Measurements from ENCODE around the gene CCL8.

Gene CCL8

DNA sequence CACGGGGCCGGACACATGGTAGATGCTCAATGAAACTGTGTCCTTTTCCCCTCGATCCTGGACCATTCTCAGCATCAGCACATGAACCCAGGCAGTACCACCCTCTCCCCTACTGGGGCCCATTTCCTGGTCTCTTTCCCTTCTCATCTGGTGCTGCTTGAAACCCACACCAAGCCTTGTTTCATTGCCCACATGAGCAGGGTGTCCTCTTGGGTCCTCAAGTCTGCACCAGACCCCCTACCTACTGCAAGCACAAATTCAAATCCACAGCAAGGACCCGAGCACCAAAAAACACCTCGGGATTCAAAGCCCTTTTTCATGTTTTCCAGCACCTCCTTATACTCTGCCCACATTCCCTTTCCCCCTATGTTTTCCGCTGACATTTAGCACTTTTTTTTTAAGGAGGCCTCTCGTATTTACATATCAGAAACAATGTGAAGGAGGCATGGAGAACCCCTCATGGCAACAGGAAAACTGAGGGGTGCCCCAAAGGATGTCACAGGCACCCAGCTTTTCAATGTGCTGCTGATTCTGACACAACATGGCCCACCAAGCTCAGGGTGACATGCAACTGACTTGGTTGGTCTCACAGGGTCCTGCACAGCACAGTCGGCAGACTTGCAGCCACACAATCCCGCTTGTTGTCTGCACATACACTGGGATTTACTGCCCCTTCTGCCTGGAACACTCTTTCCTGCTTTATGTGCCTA lies 48.4 kb downstream of the CCL8 start:
- no peak for DNase-seq (ENCODE audit: low spot score)

DNA sequence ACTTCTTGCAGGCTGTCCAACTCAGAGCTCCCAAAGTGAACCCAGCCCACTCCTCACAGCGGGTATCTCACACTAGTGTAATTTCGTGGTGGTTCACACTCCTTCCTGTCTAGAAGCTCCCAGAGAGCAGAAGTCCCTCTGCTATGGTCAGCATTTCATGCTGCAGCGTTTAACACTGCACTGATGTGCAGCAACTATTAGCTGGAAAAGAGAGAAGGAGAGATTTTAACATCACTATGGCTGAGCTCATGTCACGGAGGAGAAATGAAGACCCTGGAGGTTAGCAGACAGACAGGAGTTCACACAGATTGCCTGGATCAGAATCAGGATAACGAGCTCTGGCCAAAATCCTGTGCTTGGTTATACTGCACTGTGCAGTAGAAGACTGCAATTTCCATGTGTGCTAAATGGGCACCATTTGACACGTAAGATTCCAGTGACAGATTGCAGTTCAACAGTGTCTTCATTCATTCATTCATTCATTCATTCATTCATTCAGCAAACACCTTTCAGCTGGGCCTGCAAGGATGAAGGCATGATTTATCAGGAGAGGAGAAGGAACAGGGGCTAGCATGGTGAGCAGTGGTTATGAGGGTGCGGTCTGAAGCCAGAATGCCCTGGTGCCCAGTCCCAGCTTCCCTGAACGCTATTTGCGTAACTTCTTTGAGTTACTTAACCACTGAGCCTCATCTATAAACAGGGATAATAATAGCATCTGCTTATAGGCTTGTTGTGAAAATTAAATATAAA lies 49.1 kb downstream of the CCL8 start:
- no peak for DNase-seq (ENCODE audit: low spot score)

DNA sequence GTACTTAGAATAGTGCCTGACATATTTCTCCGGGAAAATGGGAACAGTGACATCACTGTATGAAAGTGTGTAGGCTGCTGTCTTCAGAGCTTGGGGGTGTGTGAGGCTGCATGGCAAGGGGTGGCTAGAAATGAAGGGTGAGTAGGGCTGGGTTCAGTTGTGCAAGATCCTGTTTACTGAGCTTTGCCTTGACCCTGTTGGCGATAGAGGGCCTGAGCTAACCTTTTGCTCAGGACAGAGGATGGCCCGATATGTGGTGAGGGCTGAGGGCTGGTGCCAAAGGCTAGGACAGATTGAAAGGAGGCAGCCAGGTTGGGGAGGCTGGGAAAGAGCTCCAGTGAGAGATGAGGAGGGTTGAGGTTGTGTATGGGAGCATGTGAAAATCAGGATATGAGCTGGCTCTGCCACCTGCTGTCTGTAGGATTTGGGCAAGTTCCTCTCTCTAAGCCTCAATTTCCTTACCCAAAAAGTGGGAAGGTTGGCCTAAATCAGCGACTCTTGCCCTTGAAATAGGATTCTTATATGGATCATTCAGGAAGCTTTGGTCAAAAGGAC lies 49.8 kb downstream of the CCL8 start:
- no peak for DNase-seq (ENCODE audit: low spot score)

DNA sequence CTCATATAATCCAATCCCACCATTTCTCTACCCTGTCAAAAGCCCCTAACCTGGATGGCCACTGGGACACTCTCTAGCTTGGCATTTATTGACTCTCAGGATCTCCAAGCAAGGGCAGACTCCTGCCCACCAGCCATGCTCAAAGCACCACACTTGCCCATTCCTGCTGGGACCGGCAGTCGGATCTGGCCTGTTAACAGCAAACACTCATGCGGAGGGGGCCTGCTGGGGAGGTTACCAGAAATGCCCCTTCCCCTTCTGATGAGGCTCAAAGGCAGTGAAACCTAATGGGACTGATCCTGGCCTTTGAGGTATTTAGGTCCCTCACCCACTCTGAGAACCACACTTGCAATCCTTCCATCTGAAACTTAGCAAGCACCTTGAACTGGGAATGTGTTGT lies 50.3 kb downstream of the CCL8 start:
- DNase-seq (ENCODE audit: low spot score), result no peak

DNA sequence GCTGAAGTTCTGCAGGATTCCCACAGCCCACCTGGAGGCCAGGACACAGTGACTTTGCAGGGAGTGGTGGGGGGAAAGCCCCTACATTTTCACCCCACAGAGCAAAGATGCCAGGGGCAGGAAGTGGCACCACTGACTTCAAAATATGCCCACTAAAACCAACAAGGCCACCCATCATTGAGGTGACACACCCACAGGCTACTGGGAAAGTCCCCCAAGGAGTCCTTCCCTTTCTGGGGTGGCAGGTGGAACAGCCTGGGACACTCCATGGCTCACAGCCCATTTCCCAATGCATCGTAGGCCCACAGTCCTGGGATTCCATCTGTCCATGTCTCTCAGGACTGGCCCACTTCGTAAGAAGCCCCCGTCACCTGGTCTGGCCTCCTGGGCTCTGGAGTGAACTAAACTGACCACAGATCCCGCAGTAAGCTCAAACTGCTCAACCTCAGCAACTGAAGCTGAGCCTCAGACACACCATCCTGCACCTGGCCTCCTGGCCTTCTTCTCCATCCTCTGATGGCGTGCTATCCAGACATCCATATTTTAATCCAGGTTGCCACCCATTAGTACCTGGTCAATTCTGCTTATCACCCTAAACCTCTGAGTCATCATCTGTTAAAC lies 51.3 kb downstream of the CCL8 start:
- DNase-seq (ENCODE audit: low spot score), result no peak

DNA sequence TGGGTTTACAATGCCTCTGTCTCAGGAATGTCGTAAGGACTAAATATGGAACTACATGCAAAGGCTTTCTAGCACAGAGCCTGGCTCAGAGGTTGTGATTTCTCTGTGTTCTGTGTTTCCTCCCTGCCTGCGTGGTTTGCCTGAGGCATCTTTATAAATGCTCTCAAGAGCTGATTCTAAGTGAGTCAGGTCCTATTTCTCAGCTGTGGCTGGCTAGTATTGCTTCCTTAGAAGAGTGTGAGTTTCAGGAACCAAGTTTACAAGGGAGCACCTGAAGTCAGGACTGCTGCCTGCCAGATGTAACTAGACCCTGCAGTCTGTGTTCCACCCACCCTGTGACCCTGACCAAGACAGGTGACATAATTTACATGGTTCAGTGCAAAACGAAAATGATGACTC lies 51.8 kb downstream of the CCL8 start:
- DNase-seq (ENCODE audit: low spot score), result no peak

Measured in hepatic stellate cell (primary cell).